Left lung (tissue), 10 donors: ENCODE data around the gene NES. TPM values are rescaled to one million over a fixed set of nuclear protein-coding genes. Genes with fewer than 3 reads are reported as not detected.

Experiments used
- ATAC-seq: fragments of 200-7000 bp; cut with Tn5 transposase; one replicate; pipeline ENCODE4 v1.9.1; 2020; ENCODE audit warnings: moderate library complexity
- DNase-seq, 4 donors: peaks; one replicate each; pipeline ENCODE4 v3.0.0-alpha.2; 2013 to 2020
- H3K27ac ChIP-seq, 2 donors: fragments of 200-600 bp; sonication (generic) in 1 of 2; one replicate each; pipeline versions ENCODE4 v1.5.0 to v1.8.0; 2020 to 2021
- H3K27me3 ChIP-seq, 2 donors: fragments of 200-600 bp; sonication (generic) in 1 of 2; one replicate each; pipeline versions ENCODE4 v1.5.0 to v1.8.0; 2020 to 2021
- H3K36me3 ChIP-seq, 2 donors: fragments of 200-600 bp; sonication (generic) in 1 of 2; one replicate each; pipeline versions ENCODE4 v1.5.0 to v1.8.0; 2020 to 2021
- H3K4me1 ChIP-seq, 2 donors: fragments of 200-600 bp; one replicate each; pipeline ENCODE4 v1.8.0; 2021
- H3K4me3 ChIP-seq, 2 donors: fragments of 200-600 bp; sonication (generic) in 1 of 2; one replicate each; pipeline versions ENCODE4 v1.5.0 to v1.8.0; 2020 to 2021; ENCODE audit warnings: mild to moderate bottlenecking in 1 of 2
- H3K9me3 ChIP-seq, 2 donors: fragments of 200-600 bp; sonication (generic) in 1 of 2; one replicate each; pipeline versions ENCODE4 v1.5.0 to v1.8.0; 2020 to 2021
- CTCF ChIP-seq, 2 donors: fragments of 200-600 bp; sonication (generic) in 1 of 2; IDR thresholded peaks; one replicate each; pipeline versions ENCODE4 v1.5.0 to v1.8.0; 2021; ENCODE audit warnings: antibody characterized with exemption in 2 of 2
- intact Hi-C, 2 donors: fragments of 100-400 bp; cut with DNase I; formaldehyde crosslinking; loops; one replicate each; pipeline versions ENCODE4 v1.11.2 to v1.14.2; 2022
- polyA plus RNA-seq, 6 donors: library from polyadenylated mRNA; unstranded; fragments of 120-200 nt; gene quantifications; one replicate each; pipeline ENCODE4 v1.2.1, GENCODE V29; 2013; ENCODE audit not compliant: insufficient read length in 6 of 6
- total RNA-seq, 2 donors: library from RNA; stranded (reverse); fragmentation: NEBNext Ultra II Directional; extraction: Animal tissue kit (Norgen Biotek cat#: 25700); gene quantifications; one replicate each; pipeline ENCODE4 v1.2.1, GENCODE V29; 2021
- donor health status: DM: no; HTN: yes; CAD: no.
- donor health status: DM: no; HTN: no; CAD: no.

Gene NES
- total and polyA plus RNA-seq, 8 donors: 54.9 to 84.0 (median 64.4) TPM

GRCh38 chr1:156652131-156652991 is 24.8 kb downstream of the NES start:
- intact Hi-C loops: no loop called here
- H3K27me3 ChIP-seq: peaks cover 19 to 100% of the 10 kb centered on the region in 2 donors
- peak in 2 of 4 donors; percentile 49 to 65 for DNase-seq
- TF ChIP-seq CTCF (IDR thresholded peaks at IDR 0.05): no peak
- ATAC-seq: peak; percentile 52
- H3K9me3 ChIP-seq: no peaks in the 10 kb centered on the region
- H3K36me3 ChIP-seq: no peaks in the 10 kb centered on the region
- no peak overlapping the region for H3K27ac ChIP-seq
- H3K4me1 ChIP-seq: peaks cover 4 to 10% of the 10 kb centered on the region in 2 donors
- H3K4me3 ChIP-seq: no peak overlapping the region

DNA sequence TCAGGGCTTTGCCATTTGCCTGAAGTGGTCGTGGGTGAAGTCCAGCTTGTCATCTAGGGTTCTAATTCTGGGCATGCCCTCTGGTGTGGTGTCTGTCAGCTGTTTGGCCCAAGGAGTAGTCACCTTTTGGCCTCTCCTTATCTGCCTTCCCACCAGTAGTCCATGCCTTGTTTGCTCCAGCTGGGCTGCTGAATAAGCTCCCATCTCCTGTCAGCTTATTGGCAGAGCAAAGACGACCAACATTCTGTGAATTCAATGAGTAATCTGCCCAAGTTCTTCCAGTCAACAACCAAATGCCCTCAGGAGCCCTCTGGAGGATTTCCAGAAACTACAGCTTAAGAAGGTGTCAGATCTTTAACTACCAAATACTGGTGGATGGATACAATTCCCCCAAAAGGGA is 28.3 kb downstream of the NES start:
- Histone ChIP-seq H3K27me3 (peaks cover 29 to 100% of the 10 kb centered on the region in 2 donors), H3K27ac (no peak overlapping the region), H3K4me1 (no peaks in the 10 kb centered on the region), H3K4me3 (no peak overlapping the region), H3K9me3 (no peaks in the 10 kb centered on the region), H3K36me3 (no peaks in the 10 kb centered on the region)
- intact Hi-C loops: no loop called here
- no peak for ATAC-seq
- no peak for TF ChIP-seq CTCF (IDR thresholded peaks at IDR 0.05)
- DNase-seq: no peak

DNA sequence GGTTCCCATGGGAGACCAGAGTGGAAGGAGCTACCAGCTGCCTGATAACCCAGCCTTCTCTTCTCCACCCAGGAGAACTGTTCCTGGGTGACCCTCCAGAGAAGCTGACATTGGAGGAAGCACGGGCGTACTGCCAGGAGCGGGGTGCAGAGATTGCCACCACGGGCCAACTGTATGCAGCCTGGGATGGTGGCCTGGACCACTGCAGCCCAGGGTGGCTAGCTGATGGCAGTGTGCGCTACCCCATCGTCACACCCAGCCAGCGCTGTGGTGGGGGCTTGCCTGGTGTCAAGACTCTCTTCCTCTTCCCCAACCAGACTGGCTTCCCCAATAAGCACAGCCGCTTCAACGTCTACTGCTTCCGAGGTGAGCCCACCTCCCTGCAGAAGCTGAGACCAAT is 28.7 kb downstream of the NES start:
- intact Hi-C loops: no loop called here

GRCh38 chr1:156647351-156647750 is 29.9 kb downstream of the NES start:
- peaks cover 40 to 100% of the 10 kb centered on the region in 2 donors for H3K27me3 ChIP-seq

More for the DNA sequence above, 28.7 kb downstream of the NES start:
- no peak overlapping the region for H3K27ac ChIP-seq
- H3K4me1 ChIP-seq: no peaks in the 10 kb centered on the region
- H3K36me3 ChIP-seq: no peaks in the 10 kb centered on the region
- no peak overlapping the region for H3K4me3 ChIP-seq
- no peaks in the 10 kb centered on the region for H3K9me3 ChIP-seq
- peaks cover 29 to 100% of the 10 kb centered on the region in 2 donors for H3K27me3 ChIP-seq
- ATAC-seq: no peak
- no peak for TF ChIP-seq CTCF (IDR thresholded peaks at IDR 0.05)
- DNase-seq: no peak

More at GRCh38 chr1:156647351-156647750, 29.9 kb downstream of the NES start:
- Histone ChIP-seq H3K9me3 (no peaks in the 10 kb centered on the region), H3K4me3 (no peak overlapping the region), H3K36me3 (no peaks in the 10 kb centered on the region), H3K4me1 (peaks cover 0 to under 1% of the 10 kb centered on the region in 2 donors), H3K27ac (no peak overlapping the region)
- DNase-seq (no peak), ATAC-seq (no peak)
- no peak for TF ChIP-seq CTCF (IDR thresholded peaks at IDR 0.05)
- intact Hi-C loops: no loop called here
